ENCODE data around the gene SLC12A9.
"Not testable (repeated sequence)": the region's sequence is repeated elsewhere in the genome, so short reads cannot be mapped to it uniquely, and the experiment has no call there.

SLC12A9 gene

DNA sequence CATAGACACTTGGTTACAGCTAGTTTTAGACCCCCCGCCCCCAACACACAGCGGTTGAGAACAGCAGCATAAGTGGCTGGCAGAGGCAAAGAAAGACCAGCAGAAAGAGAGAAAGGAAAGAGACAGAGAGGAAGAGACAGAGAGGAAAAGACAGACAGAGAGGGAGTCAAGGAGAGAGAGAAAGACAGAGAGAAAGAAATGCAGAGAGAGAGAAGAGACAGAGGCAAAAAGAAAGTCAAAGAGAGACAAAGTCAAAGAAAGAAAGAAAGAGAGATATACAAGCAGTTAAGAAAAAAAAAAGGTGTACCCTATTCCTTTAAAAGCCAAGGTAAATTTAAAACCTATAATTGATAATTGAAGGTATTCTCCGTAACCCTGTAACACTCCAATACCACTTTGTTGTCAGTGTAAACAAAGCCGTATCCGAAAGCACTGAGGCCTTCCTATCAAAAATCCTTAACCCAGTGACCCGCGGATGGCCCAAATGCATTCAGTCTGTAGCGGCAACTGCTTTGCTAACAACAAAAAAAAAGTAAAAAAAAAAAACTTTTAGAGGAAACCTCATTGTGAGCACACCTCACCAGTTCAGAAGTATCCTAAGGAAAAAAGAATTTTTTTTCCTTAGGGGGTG is 11.9 kb upstream of the SLC12A9 start:
- TF ChIP-seq POLR2AphosphoS5 (IDR thresholded peaks at IDR 0.05; ENCODE audit: low read depth) (no peak), GABPA (IDR thresholded peaks at IDR 0.05; ENCODE audit: low read depth) (no peak), SPI1 (IDR thresholded peaks at IDR 0.05; ENCODE audit: borderline replicate concordance, low read depth) (no peak)
- TF ChIP-seq, protein P1, sequence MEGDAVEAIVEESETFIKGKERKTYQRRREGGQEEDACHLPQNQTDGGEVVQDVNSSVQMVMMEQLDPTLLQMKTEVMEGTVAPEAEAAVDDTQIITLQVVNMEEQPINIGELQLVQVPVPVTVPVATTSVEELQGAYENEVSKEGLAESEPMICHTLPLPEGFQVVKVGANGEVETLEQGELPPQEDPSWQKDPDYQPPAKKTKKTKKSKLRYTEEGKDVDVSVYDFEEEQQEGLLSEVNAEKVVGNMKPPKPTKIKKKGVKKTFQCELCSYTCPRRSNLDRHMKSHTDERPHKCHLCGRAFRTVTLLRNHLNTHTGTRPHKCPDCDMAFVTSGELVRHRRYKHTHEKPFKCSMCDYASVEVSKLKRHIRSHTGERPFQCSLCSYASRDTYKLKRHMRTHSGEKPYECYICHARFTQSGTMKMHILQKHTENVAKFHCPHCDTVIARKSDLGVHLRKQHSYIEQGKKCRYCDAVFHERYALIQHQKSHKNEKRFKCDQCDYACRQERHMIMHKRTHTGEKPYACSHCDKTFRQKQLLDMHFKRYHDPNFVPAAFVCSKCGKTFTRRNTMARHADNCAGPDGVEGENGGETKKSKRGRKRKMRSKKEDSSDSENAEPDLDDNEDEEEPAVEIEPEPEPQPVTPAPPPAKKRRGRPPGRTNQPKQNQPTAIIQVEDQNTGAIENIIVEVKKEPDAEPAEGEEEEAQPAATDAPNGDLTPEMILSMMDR (IDR thresholded peaks at IDR 0.05; ENCODE audit: insufficient read depth, low read length), result no peak
- TF ChIP-seq, protein P2, sequence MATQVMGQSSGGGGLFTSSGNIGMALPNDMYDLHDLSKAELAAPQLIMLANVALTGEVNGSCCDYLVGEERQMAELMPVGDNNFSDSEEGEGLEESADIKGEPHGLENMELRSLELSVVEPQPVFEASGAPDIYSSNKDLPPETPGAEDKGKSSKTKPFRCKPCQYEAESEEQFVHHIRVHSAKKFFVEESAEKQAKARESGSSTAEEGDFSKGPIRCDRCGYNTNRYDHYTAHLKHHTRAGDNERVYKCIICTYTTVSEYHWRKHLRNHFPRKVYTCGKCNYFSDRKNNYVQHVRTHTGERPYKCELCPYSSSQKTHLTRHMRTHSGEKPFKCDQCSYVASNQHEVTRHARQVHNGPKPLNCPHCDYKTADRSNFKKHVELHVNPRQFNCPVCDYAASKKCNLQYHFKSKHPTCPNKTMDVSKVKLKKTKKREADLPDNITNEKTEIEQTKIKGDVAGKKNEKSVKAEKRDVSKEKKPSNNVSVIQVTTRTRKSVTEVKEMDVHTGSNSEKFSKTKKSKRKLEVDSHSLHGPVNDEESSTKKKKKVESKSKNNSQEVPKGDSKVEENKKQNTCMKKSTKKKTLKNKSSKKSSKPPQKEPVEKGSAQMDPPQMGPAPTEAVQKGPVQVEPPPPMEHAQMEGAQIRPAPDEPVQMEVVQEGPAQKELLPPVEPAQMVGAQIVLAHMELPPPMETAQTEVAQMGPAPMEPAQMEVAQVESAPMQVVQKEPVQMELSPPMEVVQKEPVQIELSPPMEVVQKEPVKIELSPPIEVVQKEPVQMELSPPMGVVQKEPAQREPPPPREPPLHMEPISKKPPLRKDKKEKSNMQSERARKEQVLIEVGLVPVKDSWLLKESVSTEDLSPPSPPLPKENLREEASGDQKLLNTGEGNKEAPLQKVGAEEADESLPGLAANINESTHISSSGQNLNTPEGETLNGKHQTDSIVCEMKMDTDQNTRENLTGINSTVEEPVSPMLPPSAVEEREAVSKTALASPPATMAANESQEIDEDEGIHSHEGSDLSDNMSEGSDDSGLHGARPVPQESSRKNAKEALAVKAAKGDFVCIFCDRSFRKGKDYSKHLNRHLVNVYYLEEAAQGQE (IDR thresholded peaks at IDR 0.05; ENCODE audit: insufficient replicate concordance, low read depth), result no peak
- Histone ChIP-seq H3K27me3 (ENCODE audit: insufficient read depth, poor library complexity, severe bottlenecking) (no peaks in the 10 kb centered on the region), H3K27ac (replicated peaks) (no peak overlapping the region), H3K4me3 (replicated peaks; ENCODE audit: insufficient read depth, low read length) (no peak overlapping the region)
- DNase-seq (ENCODE audit: low read depth in 1 of 2, low spot score in 1 of 2), result no peak

DNA sequence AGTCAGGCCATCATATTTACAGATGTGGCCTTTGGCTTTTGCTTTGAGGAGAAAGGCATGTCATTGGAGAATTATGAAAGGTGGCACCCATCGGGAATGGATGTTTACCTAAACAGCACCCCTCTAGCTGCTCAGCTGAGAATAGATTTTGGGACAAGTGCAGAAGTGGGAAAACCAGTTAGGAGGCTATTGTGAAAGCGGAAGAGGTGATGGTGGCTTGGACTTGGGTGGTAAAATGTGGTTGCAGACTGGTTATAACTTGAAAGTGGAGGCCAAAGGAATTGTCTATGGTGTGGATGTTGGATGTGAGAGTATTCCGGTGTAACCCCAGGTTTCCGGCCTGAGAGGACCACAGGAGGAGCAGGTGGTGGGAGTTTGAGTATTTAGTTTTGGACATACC is 5.2 kb upstream of the SLC12A9 start:
- Histone ChIP-seq H3K27ac (replicated peaks) (no peak overlapping the region), H3K4me3 (replicated peaks; ENCODE audit: insufficient read depth, low read length) (no peak overlapping the region), H3K27me3 (ENCODE audit: insufficient read depth, poor library complexity, severe bottlenecking) (no peaks in the 10 kb centered on the region)
- no peak for DNase-seq (ENCODE audit: low read depth in 1 of 2, low spot score in 1 of 2)
- TF ChIP-seq POLR2AphosphoS5 (IDR thresholded peaks at IDR 0.05; ENCODE audit: low read depth), result no peak

DNA sequence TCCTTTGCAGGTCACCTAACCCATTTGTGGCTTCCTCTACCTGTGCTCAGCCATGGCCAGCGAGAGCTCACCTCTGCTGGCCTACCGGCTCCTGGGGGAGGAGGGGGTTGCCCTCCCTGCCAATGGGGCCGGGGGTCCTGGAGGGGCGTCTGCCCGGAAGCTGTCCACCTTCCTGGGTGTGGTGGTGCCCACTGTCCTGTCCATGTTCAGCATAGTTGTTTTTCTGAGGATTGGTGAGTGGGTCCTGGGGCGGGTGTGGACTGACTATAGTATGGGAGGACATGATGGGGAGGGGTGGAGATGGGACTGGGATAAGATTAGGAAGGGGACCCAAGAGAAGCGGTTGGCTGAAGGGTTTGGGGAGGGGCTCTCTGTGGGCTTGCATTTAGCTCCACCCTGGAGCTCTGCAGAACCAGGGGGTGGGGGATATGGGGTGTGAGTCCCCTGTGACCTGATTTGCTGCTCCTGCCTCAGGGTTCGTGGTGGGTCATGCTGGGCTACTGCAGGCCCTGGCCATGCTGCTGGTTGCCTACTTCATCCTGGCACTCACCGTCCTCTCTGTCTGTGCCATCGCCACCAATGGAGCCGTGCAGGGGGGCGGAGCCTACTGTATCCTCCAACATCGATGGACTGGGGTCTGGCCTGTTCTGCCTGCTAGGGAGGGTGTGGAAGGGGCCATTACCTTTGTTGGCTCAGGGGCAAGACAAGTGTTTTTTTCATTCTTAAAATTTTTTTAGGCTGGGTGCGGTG is 1.8 kb downstream of the SLC12A9 start:
- no peak for DNase-seq (ENCODE audit: low read depth in 1 of 2, low spot score in 1 of 2)
- no peak for TF ChIP-seq GABPA (IDR thresholded peaks at IDR 0.05; ENCODE audit: low read depth)
- H3K27me3 ChIP-seq (ENCODE audit: insufficient read depth, poor library complexity, severe bottlenecking), result no peaks in the 10 kb centered on the region
- no peak overlapping the region for H3K27ac ChIP-seq (replicated peaks)
- no peak overlapping the region for H3K4me3 ChIP-seq (replicated peaks; ENCODE audit: insufficient read depth, low read length)

DNA sequence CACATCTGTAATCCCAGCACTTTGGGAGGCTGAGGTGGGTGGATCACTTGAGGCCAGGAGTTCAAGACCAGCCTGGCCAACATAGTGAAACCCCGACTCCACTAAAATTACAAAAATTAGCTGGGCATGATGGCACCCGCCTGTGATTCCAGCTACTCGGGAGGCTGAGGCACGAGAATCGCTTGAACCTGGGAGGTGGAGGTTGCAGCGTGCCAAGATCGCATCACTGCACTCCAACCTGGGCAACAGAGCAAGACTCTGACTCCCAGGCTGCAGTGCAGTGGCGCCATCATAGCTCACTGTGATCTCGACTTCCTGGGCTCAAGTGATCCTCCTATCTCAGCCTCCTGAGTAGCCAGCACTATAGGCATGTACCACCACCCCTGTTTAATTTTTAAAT is 2.4 kb downstream of the SLC12A9 start:
- not testable (repeated sequence) for H3K27me3 ChIP-seq (ENCODE audit: insufficient read depth, poor library complexity, severe bottlenecking); H3K4me3 ChIP-seq (replicated peaks; ENCODE audit: insufficient read depth, low read length); H3K27ac ChIP-seq (replicated peaks); DNase-seq (ENCODE audit: low read depth in 1 of 2, low spot score in 1 of 2)

DNA sequence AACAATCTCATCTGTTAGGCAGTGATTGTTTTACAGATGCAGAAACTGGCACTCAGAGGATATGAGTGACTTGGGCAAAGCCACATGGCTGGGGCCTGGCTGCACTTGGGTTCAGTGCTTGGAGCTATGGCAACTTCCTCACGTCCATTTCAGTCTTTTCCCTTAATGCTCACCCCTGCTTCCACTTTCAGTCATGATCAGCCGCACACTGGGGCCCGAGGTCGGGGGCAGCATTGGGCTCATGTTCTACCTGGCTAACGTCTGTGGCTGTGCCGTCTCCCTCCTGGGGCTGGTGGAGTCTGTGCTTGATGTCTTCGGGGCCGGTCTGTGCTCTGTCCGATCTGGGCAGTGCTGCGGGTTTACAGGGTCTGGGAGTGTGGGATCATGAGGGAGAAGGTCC is 3.0 kb downstream of the SLC12A9 start:
- no peak overlapping the region for H3K27ac ChIP-seq (replicated peaks)
- TF ChIP-seq, protein P2 (IDR thresholded peaks at IDR 0.05; ENCODE audit: insufficient replicate concordance, low read depth), result no peak
- TF ChIP-seq, protein P1 (IDR thresholded peaks at IDR 0.05; ENCODE audit: insufficient read depth, low read length), result no peak
- TF ChIP-seq GABPA (IDR thresholded peaks at IDR 0.05; ENCODE audit: low read depth) (no peak), POLR2AphosphoS5 (IDR thresholded peaks at IDR 0.05; ENCODE audit: low read depth) (no peak)
- H3K27me3 ChIP-seq (ENCODE audit: insufficient read depth, poor library complexity, severe bottlenecking), result no peaks in the 10 kb centered on the region
- H3K4me3 ChIP-seq (replicated peaks; ENCODE audit: insufficient read depth, low read length), result no peak overlapping the region
- DNase-seq (ENCODE audit: low read depth in 1 of 2, low spot score in 1 of 2), result no peak

Data from HL-60 (cell line).